ENCODE measurements around the gene DUSP22.

GRCh38 chr6:344816-345340, 52.6 kb downstream of the DUSP22 start:
- no peak for TF ChIP-seq CTCF (IDR thresholded peaks at IDR 0.05)
- no peak for TF ChIP-seq EP300 (IDR thresholded peaks at IDR 0.05)
- no peak for TF ChIP-seq POLR2A (IDR thresholded peaks at IDR 0.05)
- no peak for TF ChIP-seq POLR2AphosphoS5 (IDR thresholded peaks at IDR 0.05)

Measured in suprapubic skin (tissue), 4 donors.